ENCODE data around the gene STK17A. TPM values are rescaled to one million over a fixed set of nuclear protein-coding genes. Genes with fewer than 3 reads are reported as not detected.
"Not testable (repeated sequence)": the region's sequence is repeated elsewhere in the genome, so short reads cannot be mapped to it uniquely, and the experiment has no call there.

Gene STK17A
- total RNA-seq, 2 experiments from 2014 or later = 43.2 to 50.9 TPM

DNA sequence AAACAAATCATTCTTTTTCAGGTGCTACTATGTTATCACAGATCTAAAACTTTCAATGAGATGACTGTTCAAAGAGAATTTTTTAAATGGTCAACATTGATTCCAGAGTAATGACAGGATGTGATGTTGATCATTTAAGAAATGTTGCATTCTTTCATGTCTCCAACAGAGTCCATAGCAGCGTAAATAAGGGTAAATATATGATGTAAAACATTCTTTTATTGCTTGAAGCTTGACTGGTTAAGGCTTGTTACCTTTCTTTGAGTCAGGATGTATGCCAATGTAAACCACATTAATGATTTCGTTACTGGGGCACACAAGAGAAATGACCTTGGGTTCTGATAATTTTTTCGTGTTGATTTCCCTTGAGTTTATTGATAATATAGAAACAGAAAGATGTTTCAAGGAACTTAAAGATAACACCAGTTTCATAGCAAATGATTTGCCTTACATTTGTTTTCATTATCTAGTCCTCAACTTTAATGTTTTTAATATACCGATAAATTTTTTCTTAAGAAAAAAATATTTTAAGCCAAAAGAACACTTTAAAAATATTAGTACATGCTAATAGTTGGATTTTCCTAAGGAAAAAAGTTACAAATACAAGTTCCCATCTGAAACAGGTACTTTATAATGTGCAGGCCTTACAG, 3.5 kb downstream of the STK17A start:
- ChIA-PET CTCF (interaction anchor here (0.5 to 13.3 kb wide), 8 partner anchors 14 to 114 kb away, joined by 3 to 381 read pairs (median 4); no protein-coding TSS in a partner anchor), POLR2A (interaction anchor here (0.7 to 6.4 kb wide), 5 partner anchors 17 to 63 kb away, joined by 3 to 66 read pairs (median 5); no protein-coding TSS in a partner anchor)
- ATAC-seq (peak; percentile 7), DNase-seq (no peak)
- Mint-ChIP-seq H3K36me3 (ENCODE audit: low read depth) (peaks cover 25% of the 10 kb centered on the region), H3K9me3 (ENCODE audit: low read depth) (no peaks in the 10 kb centered on the region), H3K27ac (peak overlapping the region; percentile 97), H3K4me1 (peaks cover 58% of the 10 kb centered on the region), H3K27me3 (peaks cover 4% of the 10 kb centered on the region), H3K4me3 (peak overlapping the region; percentile 99)
- intact Hi-C loops (cut with DNase I, micrococcal nuclease) = loop anchor here (1.0 kb wide), 2 partner anchors 36 to 62 kb away; no protein-coding TSS in a partner anchor

GRCh38 chr7:43588477-43589132, 5.7 kb downstream of the STK17A start:
- peak overlapping the region; percentile 48 for H3K4me3 Mint-ChIP-seq
- ChIA-PET CTCF (interaction anchor here (0.7 to 13.3 kb wide), 5 partner anchors 18 to 111 kb away, joined by 3 to 381 read pairs (median 6); no protein-coding TSS in a partner anchor), POLR2A (interaction anchor here (6.4 kb wide), 1 partner anchor 61 kb away, joined by 66 read pairs; no protein-coding TSS in a partner anchor)
- H3K4me1 Mint-ChIP-seq = peaks cover 70% of the 10 kb centered on the region
- H3K27me3 Mint-ChIP-seq = no peaks in the 10 kb centered on the region
- H3K9me3 Mint-ChIP-seq (ENCODE audit: low read depth) = no peaks in the 10 kb centered on the region
- H3K36me3 Mint-ChIP-seq (ENCODE audit: low read depth) = peaks cover 31% of the 10 kb centered on the region
- DNase-seq (no peak), ATAC-seq (no peak)
- H3K27ac Mint-ChIP-seq = peak overlapping the region; percentile 76
- intact Hi-C loops (cut with DNase I, micrococcal nuclease) = no loop called here

- H3K9me3 Mint-ChIP-seq (ENCODE audit: low read depth) = no peaks in the 10 kb centered on the region
- H3K27ac Mint-ChIP-seq = peak overlapping the region; percentile 72
- H3K36me3 Mint-ChIP-seq (ENCODE audit: low read depth) = peaks cover 29% of the 10 kb centered on the region
- no peak for DNase-seq
- H3K4me3 Mint-ChIP-seq = peak overlapping the region; percentile 15
- no peak for ATAC-seq
- no peaks in the 10 kb centered on the region for H3K27me3 Mint-ChIP-seq
- intact Hi-C loops (cut with DNase I, micrococcal nuclease) = no loop called here
- CTCF ChIA-PET = interaction anchor here (1.1 to 13.3 kb wide), 3 partner anchors 23 to 111 kb away, joined by 3 to 381 read pairs (median 18); no protein-coding TSS in a partner anchor
- POLR2A ChIA-PET = no interaction called here
- peaks cover 75% of the 10 kb centered on the region for H3K4me1 Mint-ChIP-seq
Measured at GRCh38 chr7:43589133-43589478, 6.2 kb downstream of the STK17A start.

GRCh38 chr7:43589728-43590127, 6.8 kb downstream of the STK17A start:
- Mint-ChIP-seq H3K4me1 (peaks cover 81% of the 10 kb centered on the region), H3K27me3 (no peaks in the 10 kb centered on the region), H3K9me3 (ENCODE audit: low read depth) (no peaks in the 10 kb centered on the region), H3K4me3 (peak overlapping the region; percentile 15), H3K27ac (peak overlapping the region; percentile 73), H3K36me3 (ENCODE audit: low read depth) (peaks cover 26% of the 10 kb centered on the region)
- intact Hi-C loops (cut with DNase I, micrococcal nuclease) = no loop called here
- CTCF ChIA-PET = interaction anchor here (13.3 kb wide), 1 partner anchor 110 kb away, joined by 381 read pairs; no protein-coding TSS in a partner anchor
- no peak for ATAC-seq
- POLR2A ChIA-PET = interaction anchor here (1.4 kb wide), 1 partner anchor 58 kb away, joined by 8 read pairs; no protein-coding TSS in a partner anchor
- no peak for DNase-seq

DNA sequence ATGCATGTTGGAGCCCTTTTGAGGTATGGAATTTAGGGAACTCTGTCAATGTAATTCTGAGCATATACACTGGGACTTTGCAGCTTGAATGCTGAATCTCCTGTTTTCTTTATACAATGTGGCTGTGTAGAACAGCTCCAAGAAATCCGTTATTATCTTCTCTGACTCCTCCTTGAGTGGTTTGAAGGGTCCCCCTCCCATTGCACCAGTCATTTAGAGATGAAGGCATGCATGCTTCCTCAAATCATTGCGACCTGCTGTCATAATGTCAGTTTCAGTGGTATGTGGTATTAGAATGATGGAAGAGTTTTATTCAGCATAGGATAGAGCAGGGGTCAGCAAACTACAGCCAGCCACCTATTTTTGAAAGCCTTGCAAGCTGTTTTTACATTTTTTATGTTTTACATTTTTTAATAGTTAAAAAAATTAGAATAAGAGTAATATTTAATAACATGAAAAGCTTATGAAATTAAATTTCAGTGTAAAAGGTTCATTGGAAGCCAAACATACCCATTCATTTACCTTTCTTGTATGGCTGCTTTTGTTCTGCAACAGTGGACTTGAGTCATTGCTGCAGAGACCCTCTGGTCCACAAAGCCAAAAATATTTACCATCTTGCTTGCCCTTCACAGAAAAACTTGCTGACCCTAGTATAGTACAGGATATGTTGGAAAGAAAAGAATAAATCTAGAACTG, 8.1 kb downstream of the STK17A start:
- intact Hi-C loops (cut with DNase I, micrococcal nuclease) = loop anchor here (1.0 kb wide), 5 partner anchors 21 to 145 kb away; no protein-coding TSS in a partner anchor
- POLR2A ChIA-PET = interaction anchor here (0.6 to 1.4 kb wide), 4 partner anchors 57 to 164 kb away, joined by 4 to 8 read pairs (median 6); no protein-coding TSS in a partner anchor

GRCh38 chr7:43591558-43592180, 8.8 kb downstream of the STK17A start:
- H3K27ac Mint-ChIP-seq = peak overlapping the region; percentile 82
- H3K27me3 Mint-ChIP-seq = no peaks in the 10 kb centered on the region
- ChIA-PET POLR2A (interaction anchor here (0.8 kb wide), 1 partner anchor 58 kb away, joined by 4 read pairs; no protein-coding TSS in a partner anchor), CTCF (interaction anchor here (1.0 to 13.3 kb wide), 5 partner anchors 9 to 108 kb away, joined by 3 to 381 read pairs (median 6); partner anchors contain the start of gene STK17A)
- peak overlapping the region; percentile 15 for H3K4me3 Mint-ChIP-seq
- H3K4me1 Mint-ChIP-seq = peaks cover 84% of the 10 kb centered on the region
- ATAC-seq = peak; percentile 37
- DNase-seq = no peak
- peaks cover 26% of the 10 kb centered on the region for H3K36me3 Mint-ChIP-seq (ENCODE audit: low read depth)
- no peaks in the 10 kb centered on the region for H3K9me3 Mint-ChIP-seq (ENCODE audit: low read depth)
- intact Hi-C loops (cut with DNase I, micrococcal nuclease) = loop anchor here (1.0 kb wide), 5 partner anchors 21 to 145 kb away; no protein-coding TSS in a partner anchor

More for the DNA sequence above, 8.1 kb downstream of the STK17A start:
- H3K27ac Mint-ChIP-seq = peak overlapping the region; percentile 82
- no peaks in the 10 kb centered on the region for H3K27me3 Mint-ChIP-seq
- DNase-seq (peak; percentile 70), ATAC-seq (peak; percentile 63)
- H3K9me3 Mint-ChIP-seq (ENCODE audit: low read depth) = no peaks in the 10 kb centered on the region
- peaks cover 83% of the 10 kb centered on the region for H3K4me1 Mint-ChIP-seq
- peak overlapping the region; percentile 15 for H3K4me3 Mint-ChIP-seq
- CTCF ChIA-PET = interaction anchor here (0.7 to 13.3 kb wide), 8 partner anchors 8 to 145 kb away, joined by 3 to 381 read pairs (median 3); partner anchors contain the start of gene STK17A
- H3K36me3 Mint-ChIP-seq (ENCODE audit: low read depth) = peaks cover 24% of the 10 kb centered on the region

DNA sequence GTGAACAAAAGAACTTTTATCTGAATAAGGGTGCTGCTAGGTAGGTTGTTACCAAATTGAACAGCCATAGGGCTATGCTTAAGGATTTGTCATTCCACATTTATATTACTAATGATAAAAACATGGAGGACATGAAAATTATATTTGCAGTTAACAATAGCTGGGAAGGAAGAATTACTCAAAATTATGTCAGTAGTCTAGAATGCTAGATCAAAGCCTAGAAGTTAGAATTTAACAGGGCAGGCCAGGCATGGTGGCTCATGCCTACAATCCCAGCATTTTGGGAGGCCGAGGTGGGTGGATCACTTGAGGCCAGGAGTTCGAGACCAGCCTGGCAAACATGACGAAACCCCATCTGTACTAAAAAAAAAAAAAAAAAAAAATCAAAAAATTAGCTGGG, 9.4 kb downstream of the STK17A start:
- peak overlapping the region; percentile 15 for H3K4me3 Mint-ChIP-seq
- intact Hi-C loops (cut with DNase I, micrococcal nuclease) = no loop called here
- CTCF ChIA-PET = interaction anchor here (1.0 to 13.3 kb wide), 3 partner anchors 20 to 108 kb away, joined by 4 to 381 read pairs (median 6); no protein-coding TSS in a partner anchor
- ATAC-seq = no peak
- peaks cover 29% of the 10 kb centered on the region for H3K36me3 Mint-ChIP-seq (ENCODE audit: low read depth)
- POLR2A ChIA-PET = no interaction called here
- H3K27ac Mint-ChIP-seq = peak overlapping the region; percentile 60
- DNase-seq = no peak
- no peaks in the 10 kb centered on the region for H3K9me3 Mint-ChIP-seq (ENCODE audit: low read depth)
- no peaks in the 10 kb centered on the region for H3K27me3 Mint-ChIP-seq
- H3K4me1 Mint-ChIP-seq = peaks cover 83% of the 10 kb centered on the region

- intact Hi-C loops (cut with DNase I, micrococcal nuclease) = no loop called here
- Mint-ChIP-seq H3K36me3 (ENCODE audit: low read depth) (peaks cover 29% of the 10 kb centered on the region), H3K27me3 (no peaks in the 10 kb centered on the region), H3K4me3 (peak overlapping the region; percentile 9), H3K4me1 (peaks cover 81% of the 10 kb centered on the region), H3K9me3 (ENCODE audit: low read depth) (no peaks in the 10 kb centered on the region), H3K27ac (peak overlapping the region; percentile 64)
- ChIA-PET CTCF (interaction anchor here (1.0 to 13.3 kb wide), 2 partner anchors 20 to 107 kb away, joined by 4 to 381 read pairs; no protein-coding TSS in a partner anchor), POLR2A (no interaction called here)
- no peak for DNase-seq
- ATAC-seq = no peak
Measured at GRCh38 chr7:43593010-43593409, 10.1 kb downstream of the STK17A start.

DNA sequence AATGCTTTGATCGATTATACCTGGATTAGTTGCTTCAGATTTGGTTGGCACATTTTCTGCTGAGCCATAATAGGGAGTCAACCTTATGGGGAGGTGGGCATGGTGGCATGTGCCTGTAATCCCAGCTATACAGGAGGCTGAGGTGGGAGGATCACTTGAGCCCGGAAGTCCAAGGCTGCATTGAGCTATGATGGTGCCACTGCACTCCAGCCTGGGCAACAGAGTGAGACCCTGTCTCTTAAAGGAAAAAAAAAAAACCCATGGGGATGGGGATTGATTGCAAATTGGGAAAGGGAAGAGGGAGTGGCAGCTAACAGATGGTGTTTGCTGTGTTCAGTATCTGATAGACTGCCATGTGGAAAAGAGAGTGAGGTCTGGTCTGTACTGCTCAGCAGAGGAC, 11.1 kb downstream of the STK17A start:
- CTCF ChIA-PET = interaction anchor here (1.4 kb wide), 2 partner anchors 106 to 244 kb away, joined by 3 to 6 read pairs; no protein-coding TSS in a partner anchor
- no peaks in the 10 kb centered on the region for H3K9me3 Mint-ChIP-seq (ENCODE audit: low read depth)
- POLR2A ChIA-PET = no interaction called here
- H3K27me3 Mint-ChIP-seq = no peaks in the 10 kb centered on the region
- peak overlapping the region; percentile 79 for H3K27ac Mint-ChIP-seq
- no peak for DNase-seq
- peaks cover 34% of the 10 kb centered on the region for H3K36me3 Mint-ChIP-seq (ENCODE audit: low read depth)
- H3K4me1 Mint-ChIP-seq = peaks cover 81% of the 10 kb centered on the region
- ATAC-seq = no peak
- intact Hi-C loops (cut with DNase I, micrococcal nuclease) = no loop called here
- H3K4me3 Mint-ChIP-seq = peak overlapping the region; percentile 29

DNA sequence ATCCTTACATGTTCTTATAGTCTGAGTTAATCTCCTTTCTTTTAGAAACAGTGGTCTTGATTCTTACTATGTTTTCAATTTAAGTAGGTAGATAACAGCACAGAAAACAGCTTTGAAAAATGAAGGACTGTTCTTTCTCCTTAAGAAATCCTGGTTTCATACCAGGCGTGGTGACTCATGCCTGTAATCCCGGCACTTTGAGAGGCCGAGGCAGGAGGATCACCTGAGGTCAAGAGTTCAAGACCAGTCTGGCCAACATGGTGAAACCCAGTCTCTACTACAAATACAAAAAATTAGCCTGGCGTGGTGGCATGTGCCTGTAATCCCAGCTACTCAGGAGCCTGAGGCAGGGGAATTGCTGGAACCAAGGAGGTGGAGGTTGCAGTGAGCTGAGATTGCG, 13.5 kb downstream of the STK17A start:
- not testable (repeated sequence) for H3K4me3 Mint-ChIP-seq; H3K9me3 Mint-ChIP-seq (ENCODE audit: low read depth); H3K27me3 Mint-ChIP-seq; ATAC-seq; H3K27ac Mint-ChIP-seq; DNase-seq
- CTCF ChIA-PET = interaction anchor here (0.7 to 2.7 kb wide), 4 partner anchors 10 to 102 kb away, joined by 3 to 12 read pairs (median 5); partner anchors contain the start of gene STK17A
- peaks cover 73% of the 10 kb centered on the region for H3K4me1 Mint-ChIP-seq
- intact Hi-C loops (cut with DNase I, micrococcal nuclease) = loop anchor here in 1 of 2 experiments (1.0 kb wide), 1 partner anchor 8 kb away; no protein-coding TSS in a partner anchor
- POLR2A ChIA-PET = interaction anchor here (0.6 kb wide), 1 partner anchor 188 kb away, joined by 4 read pairs; no protein-coding TSS in a partner anchor
- peaks cover 42% of the 10 kb centered on the region for H3K36me3 Mint-ChIP-seq (ENCODE audit: low read depth)
